Activated CD4-positive, CD25-positive, alpha-beta regulatory T cell (primary cell): Measurements from ENCODE around the gene SLC7A14.
"Not testable (repeated sequence)": the region's sequence is repeated elsewhere in the genome, so short reads cannot be mapped to it uniquely, and the experiment has no call there.

ENCODE experiments used
- DNase-seq, 4 experiments: peaks; one replicate each; lab custom pipeline; 2025; lab: John Stamatoyannopoulos, UW

SLC7A14 gene

GRCh38 chr3:170593634-170594033 lies 7.8 kb upstream of the SLC7A14 start:
- DNase-seq, result no peak

GRCh38 chr3:170589113-170589512 lies 3.2 kb upstream of the SLC7A14 start:
- DNase-seq, result no peak

- DNase-seq, result no peak
These were observed 603 bp downstream of the SLC7A14 start for GRCh38 chr3:170585008-170585936.

- DNase-seq, result peak in 1 of 4 experiments; percentile 8
These were observed 1.3 kb downstream of the SLC7A14 start for GRCh38 chr3:170584585-170585007.

- DNase-seq, result no peak
These were observed 6.2 kb downstream of the SLC7A14 start for GRCh38 chr3:170579646-170580045.

- no peak for DNase-seq
These were observed 13.1 kb downstream of the SLC7A14 start for GRCh38 chr3:170572665-170573253.

GRCh38 chr3:170567598-170567997 lies 18.3 kb downstream of the SLC7A14 start:
- not testable (repeated sequence) for DNase-seq

DNA sequence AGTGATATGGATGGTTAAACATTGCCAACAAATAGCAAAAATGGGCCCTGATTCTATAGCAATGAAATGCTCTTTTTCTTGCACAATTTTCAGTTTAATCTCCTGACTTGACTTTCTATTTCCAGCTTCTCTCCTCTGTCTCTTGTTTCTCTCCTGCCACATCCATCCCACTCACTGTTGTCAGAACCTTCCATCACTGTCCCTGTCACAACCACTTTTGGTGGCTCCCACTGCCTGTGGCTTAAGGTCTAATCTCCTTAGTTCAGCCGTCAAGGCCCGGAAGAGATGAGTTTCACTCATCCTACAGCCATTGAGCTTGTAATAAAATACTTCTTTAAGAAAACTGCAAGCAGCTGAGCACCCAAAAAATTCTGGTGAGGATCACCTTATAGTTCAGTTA lies 19.5 kb downstream of the SLC7A14 start:
- DNase-seq, result no peak

DNA sequence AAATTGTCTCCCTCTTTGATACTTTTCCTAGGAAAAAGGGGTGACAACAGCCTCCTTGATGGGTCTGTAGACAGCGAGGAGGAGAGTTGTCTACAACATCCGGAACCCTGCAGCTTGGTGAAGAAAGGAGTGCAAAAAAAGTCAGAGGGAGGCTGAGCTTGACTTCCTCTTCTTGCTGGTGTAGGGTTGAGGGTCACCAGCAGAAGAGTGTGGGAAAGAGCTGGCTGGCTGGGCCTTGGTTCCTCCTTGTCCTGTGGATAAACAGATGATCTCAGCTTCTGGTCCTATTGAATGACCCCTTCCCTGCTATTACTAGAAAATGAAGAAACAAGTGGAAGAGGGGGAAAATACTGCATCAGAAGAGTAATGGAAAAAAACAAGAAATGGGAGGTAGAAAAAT lies 20.4 kb downstream of the SLC7A14 start:
- DNase-seq, result no peak

DNA sequence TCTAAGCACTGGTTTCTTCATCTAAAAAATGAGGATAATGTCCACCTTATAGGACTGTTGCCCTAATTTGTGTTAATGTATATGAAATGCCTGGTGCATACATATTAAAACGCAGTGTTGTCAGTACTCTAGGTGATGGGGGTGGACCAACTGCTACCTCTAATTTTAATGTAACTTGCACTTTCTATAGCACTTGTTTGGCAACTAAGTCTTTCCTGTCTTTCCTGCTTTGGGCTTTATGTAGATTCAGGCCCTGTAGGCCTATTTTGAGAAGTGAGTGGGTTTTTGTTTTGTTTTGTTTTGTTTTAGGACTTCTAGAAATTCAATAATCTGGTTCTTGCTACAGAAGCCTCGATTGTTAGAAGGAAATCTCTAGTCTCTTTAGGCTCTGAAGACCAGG lies 21.2 kb downstream of the SLC7A14 start:
- no peak for DNase-seq

- DNase-seq, result no peak
These were observed 22.0 kb downstream of the SLC7A14 start for GRCh38 chr3:170563712-170564423.

- DNase-seq, result no peak
These were observed 23.8 kb downstream of the SLC7A14 start for GRCh38 chr3:170562080-170562479.

DNA sequence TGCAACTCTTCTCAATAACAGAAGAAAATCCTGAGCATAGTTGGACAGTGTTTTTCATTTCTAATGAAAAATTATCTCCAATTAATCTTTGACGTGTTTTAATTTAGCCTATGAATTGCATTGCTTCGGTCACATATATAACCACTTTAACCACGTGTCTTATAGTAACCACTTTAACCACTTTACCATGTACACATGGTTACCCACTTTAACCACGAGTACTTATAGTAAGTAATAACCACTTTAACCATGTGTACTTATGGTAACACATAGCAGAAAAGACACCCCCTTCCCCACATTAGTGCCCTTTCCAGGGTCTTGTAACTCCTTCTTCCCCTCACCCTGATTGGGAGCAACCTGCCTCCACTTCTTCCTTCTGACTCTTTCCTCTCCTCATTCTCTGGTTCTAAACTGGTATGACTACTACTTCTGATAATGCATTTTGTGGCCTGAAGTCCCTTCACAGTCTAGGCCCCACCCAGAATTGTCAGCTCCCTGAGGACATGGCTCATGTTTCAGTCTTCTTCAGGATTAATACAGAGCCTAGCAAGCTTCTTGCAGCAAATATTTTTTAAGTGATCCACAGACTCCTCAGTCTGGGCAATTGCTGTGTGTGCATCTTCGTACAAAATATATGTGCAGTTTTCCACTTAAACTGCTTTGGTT lies 25.0 kb downstream of the SLC7A14 start:
- no peak for DNase-seq

DNA sequence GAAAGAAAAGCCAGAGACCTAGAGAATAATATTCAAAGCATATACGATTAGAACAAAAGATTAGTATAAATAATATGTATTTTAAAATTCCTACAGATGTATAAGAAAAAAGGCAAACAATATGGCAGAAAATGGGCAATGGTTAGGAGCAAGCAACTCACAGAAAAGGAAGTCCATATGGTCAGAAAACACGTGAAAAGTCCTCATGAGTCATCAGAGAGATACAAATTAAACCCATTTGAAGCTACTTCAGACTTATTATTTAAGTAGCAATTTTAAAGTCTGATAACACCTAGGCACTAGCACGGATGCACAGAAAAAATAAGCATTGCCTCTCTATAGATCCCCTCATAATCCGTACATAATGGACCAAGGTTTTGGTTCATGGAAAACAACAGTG lies 25.6 kb downstream of the SLC7A14 start:
- no peak for DNase-seq

GRCh38 chr3:170558427-170558826 lies 27.4 kb downstream of the SLC7A14 start:
- DNase-seq, result no peak

GRCh38 chr3:170555329-170555728 lies 30.5 kb downstream of the SLC7A14 start:
- no peak for DNase-seq

- DNase-seq, result no peak
These were observed 31.8 kb downstream of the SLC7A14 start for GRCh38 chr3:170553788-170554757.

DNA sequence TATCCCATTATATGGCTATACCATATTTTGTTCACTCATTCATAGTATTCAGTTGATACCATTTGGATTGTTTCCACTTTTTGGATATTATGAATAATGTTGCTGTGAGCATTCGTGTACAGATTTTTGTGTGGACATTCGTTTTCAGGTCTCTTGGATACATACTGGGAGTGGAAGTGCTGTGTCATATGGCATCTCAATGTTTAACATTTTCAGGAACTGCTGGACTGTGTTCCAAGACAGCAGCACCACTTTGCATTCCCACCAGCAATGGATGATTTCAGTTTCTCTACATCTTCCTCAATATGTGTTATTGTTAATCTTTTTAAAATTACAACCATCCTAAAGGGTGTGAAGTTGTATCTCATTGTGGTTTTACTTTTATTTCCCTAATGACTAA lies 34.6 kb downstream of the SLC7A14 start:
- no peak for DNase-seq

GRCh38 chr3:170542704-170543103 lies 43.2 kb downstream of the SLC7A14 start:
- DNase-seq, result no peak

GRCh38 chr3:170539897-170540296 lies 46.0 kb downstream of the SLC7A14 start:
- no peak for DNase-seq

GRCh38 chr3:170536712-170537111 lies 49.2 kb downstream of the SLC7A14 start:
- no peak for DNase-seq
